ENCODE measurements around the gene SMO. TPM values are rescaled to one million over a fixed set of nuclear protein-coding genes. Genes with fewer than 3 reads are reported as not detected.

The SMO gene
- total RNA-seq, 1 experiment from 2014 or later: 12.8 TPM

DNA sequence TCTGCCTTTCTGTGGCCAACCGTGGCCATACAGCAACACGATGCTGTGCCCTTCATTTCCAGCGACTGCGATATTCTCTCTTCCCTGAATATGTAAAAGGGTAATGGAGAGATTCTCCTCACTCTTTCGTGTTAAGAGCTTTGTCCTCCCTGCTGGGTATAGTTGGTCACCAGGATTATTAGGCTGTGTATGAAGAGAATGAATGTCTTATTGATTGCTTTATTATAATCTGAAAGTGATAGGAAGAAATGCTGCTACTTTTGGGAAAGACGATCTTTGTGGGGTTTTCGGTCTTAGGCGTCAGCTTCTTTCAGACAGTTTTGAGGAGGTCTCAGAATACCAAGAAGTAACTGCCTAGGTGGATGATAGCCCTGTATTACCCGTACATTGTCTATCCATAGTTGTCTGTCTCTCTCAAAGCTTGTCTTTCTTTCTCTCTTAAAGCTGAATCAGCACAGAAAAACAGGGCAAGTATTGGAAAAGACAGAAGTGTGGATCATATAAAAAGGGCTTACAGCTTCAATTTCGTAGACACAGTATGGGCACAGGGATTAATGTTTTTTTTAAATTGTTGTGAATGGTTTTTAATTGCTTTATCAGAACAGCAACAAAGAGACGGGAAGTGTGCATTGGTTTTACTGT lies 37.6 kb downstream of the SMO start:
- peak overlapping the region; percentile 77 for H3K9ac ChIP-seq (ENCODE audit: low read length)
- RAD21 ChIA-PET (ENCODE audit: low non-redundant PET in 1 of 2, low total read pairs in 2 of 2, uncharacterized antibody in 2 of 2, unreplicated experiment in 2 of 2): no interaction called here
- no peaks in the 10 kb centered on the region for H4K20me1 ChIP-seq (ENCODE audit: insufficient read depth)
- TSS peak; percentile 62 for BruUV-seq (replicated peaks)
- no peaks in the 10 kb centered on the region for H3K27me3 ChIP-seq (ENCODE audit: insufficient read depth, low read length)
- H3K9me3 ChIP-seq (ENCODE audit: control insufficient read depth in 1 of 2, insufficient read depth in 1 of 2, low read depth in 1 of 2, low read length in 2 of 2): no peaks in the 10 kb centered on the region
- H3K4me3 ChIP-seq (replicated peaks in 1 of 2; ENCODE audit: low read depth in 1 of 2, low read length in 2 of 2): peak overlapping the region; percentile 80 to 94
- peak overlapping the region; percentile 94 for H3K4me2 ChIP-seq (ENCODE audit: low read length)
- H3K27ac ChIP-seq (ENCODE audit: low read depth, low read length): peak overlapping the region; percentile 71; the same call in 1 of the 2 replicates
- POLR2A ChIA-PET: no interaction called here
- TF ChIP-seq, protein P1, sequence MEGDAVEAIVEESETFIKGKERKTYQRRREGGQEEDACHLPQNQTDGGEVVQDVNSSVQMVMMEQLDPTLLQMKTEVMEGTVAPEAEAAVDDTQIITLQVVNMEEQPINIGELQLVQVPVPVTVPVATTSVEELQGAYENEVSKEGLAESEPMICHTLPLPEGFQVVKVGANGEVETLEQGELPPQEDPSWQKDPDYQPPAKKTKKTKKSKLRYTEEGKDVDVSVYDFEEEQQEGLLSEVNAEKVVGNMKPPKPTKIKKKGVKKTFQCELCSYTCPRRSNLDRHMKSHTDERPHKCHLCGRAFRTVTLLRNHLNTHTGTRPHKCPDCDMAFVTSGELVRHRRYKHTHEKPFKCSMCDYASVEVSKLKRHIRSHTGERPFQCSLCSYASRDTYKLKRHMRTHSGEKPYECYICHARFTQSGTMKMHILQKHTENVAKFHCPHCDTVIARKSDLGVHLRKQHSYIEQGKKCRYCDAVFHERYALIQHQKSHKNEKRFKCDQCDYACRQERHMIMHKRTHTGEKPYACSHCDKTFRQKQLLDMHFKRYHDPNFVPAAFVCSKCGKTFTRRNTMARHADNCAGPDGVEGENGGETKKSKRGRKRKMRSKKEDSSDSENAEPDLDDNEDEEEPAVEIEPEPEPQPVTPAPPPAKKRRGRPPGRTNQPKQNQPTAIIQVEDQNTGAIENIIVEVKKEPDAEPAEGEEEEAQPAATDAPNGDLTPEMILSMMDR (IDR thresholded peaks at IDR 0.05 in 2 of 3, conservative IDR thresholded peaks at IDR 0.05 in 1 of 3; ENCODE audit: borderline replicate concordance in 1 of 3, insufficient read depth in 1 of 3, low read depth in 2 of 3, low read length in 2 of 3): no peak
- no peak for TF ChIP-seq RAD21 (IDR thresholded peaks at IDR 0.05; ENCODE audit: low read depth)
- no peak for TF ChIP-seq POLR2A (IDR thresholded peaks at IDR 0.05; ENCODE audit: borderline replicate concordance, extremely low read depth, insufficient read depth, insufficient read length)
- no peak for TF ChIP-seq ELF1 (IDR thresholded peaks at IDR 0.05; ENCODE audit: borderline replicate concordance, low read depth)
- peaks cover 9 to 24% of the 10 kb centered on the region in 2 experiments; a peak in 3 of 4 replicates for H3K4me1 ChIP-seq (ENCODE audit: control insufficient read depth in 1 of 2, insufficient read depth in 2 of 2, low read length in 2 of 2)
- no peaks in the 10 kb centered on the region for H3K36me3 ChIP-seq (ENCODE audit: control insufficient read depth in 1 of 2, insufficient read depth in 2 of 2, low read length in 2 of 2)
- no peaks in the 10 kb centered on the region for H3K9me2 ChIP-seq (ENCODE audit: insufficient read depth)
- peak overlapping the region; percentile 57 for H2AFZ ChIP-seq (ENCODE audit: low read depth, low read length, poor library complexity, severe bottlenecking)
- intact Hi-C loops (cut with micrococcal nuclease): loop anchor here (2.0 kb wide), 2 partner anchors 73 to 785 kb away; no protein-coding TSS in a partner anchor
- CTCF ChIA-PET: no interaction called here
- DNase-seq (ENCODE audit: low read depth, low spot score): no peak
- H3K79me2 ChIP-seq (ENCODE audit: insufficient read depth, low read length): peaks cover 6% of the 10 kb centered on the region
- ATAC-seq: no peak
